Nephron (organoid): ENCODE results near the gene CACNA1S.

Experiments used
- H3K27ac Mint-ChIP-seq, 3 experiments: 2 replicates each; pipeline ENCODE4 v1.8.0; 2020; ENCODE audit warnings: mixed read lengths in 3 of 3, mild to moderate bottlenecking in 2 of 3, moderate library complexity in 1 of 3
- H3K27me3 Mint-ChIP-seq: 2 replicates; pipeline ENCODE4 v1.8.0; 2021; ENCODE audit warnings: low read depth, mild to moderate bottlenecking, moderate library complexity, mixed read lengths
- H3K36me3 Mint-ChIP-seq: 2 replicates; pipeline ENCODE4 v1.8.0; 2020; ENCODE audit warnings: low read depth, mixed read lengths
- H3K4me1 Mint-ChIP-seq: 2 replicates; pipeline ENCODE4 v1.8.0; 2020; ENCODE audit warnings: mixed read lengths
- H3K4me3 Mint-ChIP-seq, 3 experiments: 2 replicates each; pipeline ENCODE4 v1.8.0; 2020; ENCODE audit warnings: mild to moderate bottlenecking in 3 of 3, mixed read lengths in 3 of 3, moderate library complexity in 2 of 3
- H3K9me3 Mint-ChIP-seq: 2 replicates; pipeline ENCODE4 v1.8.0; 2020; ENCODE audit warnings: mixed read lengths
- CTCF ChIP-seq, 3 experiments: fragments of 200-600 bp; sonication (generic); IDR thresholded peaks; one replicate each; pipeline ENCODE4 v1.5.0; 2021; ENCODE audit warnings: antibody characterized with exemption in 3 of 3; ENCODE audit not compliant: unreplicated experiment in 3 of 3

Gene CACNA1S

GRCh38 chr1:200992382-200993048 is 119.7 kb downstream of the CACNA1S start:
- no peaks in the 10 kb centered on the region for H3K9me3 Mint-ChIP-seq
- no peaks in the 10 kb centered on the region for H3K27me3 Mint-ChIP-seq
- TF ChIP-seq CTCF (IDR thresholded peaks at IDR 0.05; ENCODE audit: unreplicated experiment in 3 of 3): no peak
- H3K36me3 Mint-ChIP-seq: peaks cover 28% of the 10 kb centered on the region
- H3K4me3 Mint-ChIP-seq: no peak overlapping the region
- H3K27ac Mint-ChIP-seq: peak overlapping the region in 1 of 3 experiments; percentile 25
- no peaks in the 10 kb centered on the region for H3K4me1 Mint-ChIP-seq

- TF ChIP-seq CTCF (IDR thresholded peaks at IDR 0.05; ENCODE audit: unreplicated experiment in 3 of 3): no peak
- no peaks in the 10 kb centered on the region for H3K4me1 Mint-ChIP-seq
- no peaks in the 10 kb centered on the region for H3K9me3 Mint-ChIP-seq
- H3K4me3 Mint-ChIP-seq: no peak overlapping the region
- peaks cover 26% of the 10 kb centered on the region for H3K36me3 Mint-ChIP-seq
- no peaks in the 10 kb centered on the region for H3K27me3 Mint-ChIP-seq
- H3K27ac Mint-ChIP-seq: no peak overlapping the region
Observed at GRCh38 chr1:200991097-200991614, 121.1 kb downstream of the CACNA1S start.

- no peaks in the 10 kb centered on the region for H3K4me1 Mint-ChIP-seq
- TF ChIP-seq CTCF (IDR thresholded peaks at IDR 0.05; ENCODE audit: unreplicated experiment in 3 of 3): no peak
- no peak overlapping the region for H3K4me3 Mint-ChIP-seq
- H3K9me3 Mint-ChIP-seq: no peaks in the 10 kb centered on the region
- no peaks in the 10 kb centered on the region for H3K27me3 Mint-ChIP-seq
- H3K27ac Mint-ChIP-seq: no peak overlapping the region
- peaks cover 23% of the 10 kb centered on the region for H3K36me3 Mint-ChIP-seq
Observed at GRCh38 chr1:200990114-200990513, 122.1 kb downstream of the CACNA1S start.
